Upper lobe of left lung (tissue), 4 donors: Measurements from ENCODE around the gene CKM.

ENCODE experiments used
- POLR2A ChIP-seq, 4 donors: fragments of 450-650 bp; IDR thresholded peaks; one replicate each; pipeline ENCODE4 v1.5.1; 2016 to 2017; ENCODE audit warnings: antibody characterized with exemption in 4 of 4, mild to moderate bottlenecking in 2 of 4
- POLR2AphosphoS5 ChIP-seq, 2 donors: sonication (generic); formaldehyde crosslinking; IDR thresholded peaks; one replicate each; pipeline ENCODE4 v1.5.1; 2017; ENCODE audit warnings: antibody characterized with exemption in 2 of 2
- TF ChIP-seq, protein P1 (sequence below), 6 experiments: fragments of 450-650 bp in 4 of 6; fragments of 200-600 bp in 2 of 6; sonication (generic) in 2 of 6; IDR thresholded peaks; one replicate each; pipeline ENCODE4 v1.5.1; 2016 to 2019; ENCODE audit warnings: antibody characterized with exemption in 6 of 6

DNA sequence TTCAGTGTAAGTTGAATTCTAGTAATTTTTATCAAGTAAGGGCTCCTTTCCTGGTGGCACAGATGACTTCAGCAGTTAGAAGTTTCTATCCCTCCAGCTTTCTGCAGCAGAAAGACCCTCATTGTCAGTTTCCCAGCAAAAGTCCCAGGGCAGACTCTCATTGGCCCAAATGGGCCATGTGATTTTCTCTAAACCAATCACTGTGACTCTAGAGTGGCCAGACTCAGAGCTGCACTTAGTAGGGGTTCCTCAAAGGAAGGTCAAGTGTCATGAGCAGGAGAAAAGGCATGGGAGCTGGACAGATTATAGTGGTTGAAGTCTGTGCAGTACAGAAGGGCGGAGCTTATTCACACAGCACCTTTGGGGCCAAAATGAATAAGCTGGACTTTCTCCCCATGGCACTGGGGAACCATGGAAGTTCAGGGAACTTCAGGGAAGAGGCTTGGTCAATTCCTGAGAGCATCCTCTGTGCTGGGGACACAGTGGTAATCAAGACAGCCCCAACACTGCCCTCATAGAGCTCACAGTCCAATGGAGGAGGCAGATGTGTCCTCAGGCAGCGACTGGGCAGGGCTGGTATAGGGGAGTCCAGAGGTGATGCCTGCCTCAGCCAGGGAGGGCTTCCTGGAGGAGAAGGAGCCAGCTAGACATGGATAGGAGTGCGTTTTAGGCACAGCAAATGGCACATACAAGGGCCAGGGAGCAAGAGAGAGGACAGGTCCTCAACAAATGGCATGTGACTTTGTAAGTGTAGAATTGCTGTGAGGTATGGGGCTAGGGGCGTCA is 18.3 kb downstream of the CKM start:
- TF ChIP-seq, protein P1, sequence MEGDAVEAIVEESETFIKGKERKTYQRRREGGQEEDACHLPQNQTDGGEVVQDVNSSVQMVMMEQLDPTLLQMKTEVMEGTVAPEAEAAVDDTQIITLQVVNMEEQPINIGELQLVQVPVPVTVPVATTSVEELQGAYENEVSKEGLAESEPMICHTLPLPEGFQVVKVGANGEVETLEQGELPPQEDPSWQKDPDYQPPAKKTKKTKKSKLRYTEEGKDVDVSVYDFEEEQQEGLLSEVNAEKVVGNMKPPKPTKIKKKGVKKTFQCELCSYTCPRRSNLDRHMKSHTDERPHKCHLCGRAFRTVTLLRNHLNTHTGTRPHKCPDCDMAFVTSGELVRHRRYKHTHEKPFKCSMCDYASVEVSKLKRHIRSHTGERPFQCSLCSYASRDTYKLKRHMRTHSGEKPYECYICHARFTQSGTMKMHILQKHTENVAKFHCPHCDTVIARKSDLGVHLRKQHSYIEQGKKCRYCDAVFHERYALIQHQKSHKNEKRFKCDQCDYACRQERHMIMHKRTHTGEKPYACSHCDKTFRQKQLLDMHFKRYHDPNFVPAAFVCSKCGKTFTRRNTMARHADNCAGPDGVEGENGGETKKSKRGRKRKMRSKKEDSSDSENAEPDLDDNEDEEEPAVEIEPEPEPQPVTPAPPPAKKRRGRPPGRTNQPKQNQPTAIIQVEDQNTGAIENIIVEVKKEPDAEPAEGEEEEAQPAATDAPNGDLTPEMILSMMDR (IDR thresholded peaks at IDR 0.05) = no peak
- TF ChIP-seq POLR2A (IDR thresholded peaks at IDR 0.05) (no peak), POLR2AphosphoS5 (IDR thresholded peaks at IDR 0.05) (no peak)
